Measurements from ENCODE around the gene BFSP2.

The BFSP2 gene

GRCh38 chr3:133448478-133449122, 48.7 kb downstream of the BFSP2 start:
- Histone ChIP-seq H4K20me1 (ENCODE audit: insufficient read depth, low read length) (no peaks in the 10 kb centered on the region), H3K9ac (ENCODE audit: low read length) (peak overlapping the region; percentile 42), H3K4me3 (ENCODE audit: low read length) (0 out of 2 replicates have a peak overlapping the region, but pooled peaks have one; percentile 3), H3F3A (ENCODE audit: insufficient read depth, low read length) (peaks cover 47% of the 10 kb centered on the region), H3K79me2 (ENCODE audit: low read length) (no peaks in the 10 kb centered on the region), H3K4me2 (ENCODE audit: low read depth, low read length) (peak overlapping the region; percentile 50), H3K4me1 (ENCODE audit: low read length) (peaks cover 59% of the 10 kb centered on the region), H3K9me3 (replicated peaks; ENCODE audit: insufficient read depth, low read length) (no peaks in the 10 kb centered on the region), H3K27me3 (replicated peaks; ENCODE audit: insufficient read depth, low read length) (no peaks in the 10 kb centered on the region), H3K36me3 (replicated peaks; ENCODE audit: insufficient read depth, low read length) (no peaks in the 10 kb centered on the region), H3K9me2 (replicated peaks; ENCODE audit: insufficient read depth, low read length) (no peaks in the 10 kb centered on the region), H2AFZ (ENCODE audit: low read length) (peak overlapping the region; percentile 40), H3K27ac (ENCODE audit: low read length) (peak overlapping the region; percentile 86)
- TF ChIP-seq CTCF (IDR thresholded peaks at IDR 0.05; ENCODE audit: low read length) (no peak), EZH2 (optimal IDR thresholded peaks at IDR 0.05; ENCODE audit: low read depth, low read length) (no peak), EZH2phosphoT487 (IDR thresholded peaks at IDR 0.05; ENCODE audit: low read length) (no peak)
- DNase-seq: peak; percentile 90

GRCh38 chr3:133451309-133451708, 51.5 kb downstream of the BFSP2 start:
- no peaks in the 10 kb centered on the region for H3K9me3 ChIP-seq (replicated peaks; ENCODE audit: insufficient read depth, low read length)
- H2AFZ ChIP-seq (ENCODE audit: low read length): no peak overlapping the region
- TF ChIP-seq EZH2 (optimal IDR thresholded peaks at IDR 0.05; ENCODE audit: low read depth, low read length) (no peak), EZH2phosphoT487 (IDR thresholded peaks at IDR 0.05; ENCODE audit: low read length) (no peak), CTCF (IDR thresholded peaks at IDR 0.05; ENCODE audit: low read length) (no peak)
- no peaks in the 10 kb centered on the region for H3K79me2 ChIP-seq (ENCODE audit: low read length)
- no peak overlapping the region for H3K9ac ChIP-seq (ENCODE audit: low read length)
- peaks cover 35% of the 10 kb centered on the region for H3K4me1 ChIP-seq (ENCODE audit: low read length)
- no peaks in the 10 kb centered on the region for H3K9me2 ChIP-seq (replicated peaks; ENCODE audit: insufficient read depth, low read length)
- no peaks in the 10 kb centered on the region for H3K27me3 ChIP-seq (replicated peaks; ENCODE audit: insufficient read depth, low read length)
- no peak overlapping the region for H3K4me3 ChIP-seq (ENCODE audit: low read length)
- H3K4me2 ChIP-seq (ENCODE audit: low read depth, low read length): no peak overlapping the region
- no peaks in the 10 kb centered on the region for H3K36me3 ChIP-seq (replicated peaks; ENCODE audit: insufficient read depth, low read length)
- no peak for DNase-seq
- no peak overlapping the region for H3K27ac ChIP-seq (ENCODE audit: low read length)
- peaks cover 23% of the 10 kb centered on the region for H3F3A ChIP-seq (ENCODE audit: insufficient read depth, low read length)
- no peaks in the 10 kb centered on the region for H4K20me1 ChIP-seq (ENCODE audit: insufficient read depth, low read length)

- H3K27ac ChIP-seq (ENCODE audit: low read length): no peak overlapping the region
- H3K9me2 ChIP-seq (replicated peaks; ENCODE audit: insufficient read depth, low read length): no peaks in the 10 kb centered on the region
- DNase-seq: no peak
Measured at GRCh38 chr3:133452641-133453319, 52.9 kb downstream of the BFSP2 start.

More at GRCh38 chr3:133452641-133453319, 52.9 kb downstream of the BFSP2 start:
- H3K79me2 ChIP-seq (ENCODE audit: low read length): no peaks in the 10 kb centered on the region
- no peak overlapping the region for H3K4me2 ChIP-seq (ENCODE audit: low read depth, low read length)
- H2AFZ ChIP-seq (ENCODE audit: low read length): no peak overlapping the region
- no peak overlapping the region for H3K4me3 ChIP-seq (ENCODE audit: low read length)
- H4K20me1 ChIP-seq (ENCODE audit: insufficient read depth, low read length): no peaks in the 10 kb centered on the region
- H3K4me1 ChIP-seq (ENCODE audit: low read length): peaks cover 22% of the 10 kb centered on the region
- TF ChIP-seq EZH2phosphoT487 (IDR thresholded peaks at IDR 0.05; ENCODE audit: low read length) (no peak), EZH2 (optimal IDR thresholded peaks at IDR 0.05; ENCODE audit: low read depth, low read length) (no peak), CTCF (IDR thresholded peaks at IDR 0.05; ENCODE audit: low read length) (no peak)
- no peak overlapping the region for H3K9ac ChIP-seq (ENCODE audit: low read length)
- H3K36me3 ChIP-seq (replicated peaks; ENCODE audit: insufficient read depth, low read length): no peaks in the 10 kb centered on the region
- H3K27me3 ChIP-seq (replicated peaks; ENCODE audit: insufficient read depth, low read length): no peaks in the 10 kb centered on the region
- no peaks in the 10 kb centered on the region for H3K9me3 ChIP-seq (replicated peaks; ENCODE audit: insufficient read depth, low read length)
- H3F3A ChIP-seq (ENCODE audit: insufficient read depth, low read length): peaks cover 17% of the 10 kb centered on the region

Measured in MM.1S (cell line).